K562 (cell line): ENCODE measurements around the gene SLC39A12. TPM values are rescaled to one million over a fixed set of nuclear protein-coding genes. Genes with fewer than 3 reads are reported as not detected.

Experiments used
- ATAC-seq: fragments of 200-7000 bp; cut with Tn5 transposase; 3 replicates; pipeline ENCODE4 v1.9.1; 2020; ENCODE audit warnings: moderate library complexity
- BruUV-seq: library from RNA; stranded (reverse); fragments of 400-500 nt; replicated peaks from 2 replicates; lab custom pipeline; 2021; lab: Mats Ljungman, UMichigan
- CTCF ChIA-PET: fragments of 300-600 bp; formaldehyde crosslinking; extraction: SDS; loops from one replicate; lab custom pipeline; 2021; ENCODE audit warnings: low intra/inter-chr PET ratio; lab: Yijun Ruan, JAX
- POLR2A ChIA-PET: fragments of 300-600, 350-650 bp; sonication (Branson Sonifier 250); formaldehyde crosslinking; extraction: SDS; loops from one replicate; lab custom pipeline; 2021; ENCODE audit warnings: antibody characterized with exemption, inconsistent platforms; lab: Yijun Ruan, JAX
- DNase-seq, 4 experiments: peaks; one replicate each; pipeline versions ENCODE4 v3.0.0 to v3.0.0-alpha.2; 2011 to 2018; ENCODE audit warnings: low spot score in 3 of 4, mixed read lengths in 3 of 4; ENCODE audit errors: extremely low read depth in 1 of 4
- FAIRE-seq: peaks from 2 replicates; lab custom pipeline; 2011; peaks lifted over from hg19 to GRCh38; lab: Jason Lieb, UNC
- H2AFZ ChIP-seq: 2 replicates; pipeline ENCODE4 v1.6.0; 2011; ENCODE audit warnings: low read depth, low read length, control low read depth, inconsistent platforms
- H3K27ac ChIP-seq: fragments of 200-600 bp; 3 replicates; pipeline ENCODE4 v1.8.0; 2011; ENCODE audit warnings: low read depth, mild to moderate bottlenecking, control low read depth, inconsistent platforms, low read length, moderate library complexity, mixed read lengths; ENCODE audit errors: extremely low read depth
- H3K27me3 ChIP-seq, 2 experiments: fragments of 300-600 bp in 1 of 2; 2 replicates in 1 of 2; 3 replicates in 1 of 2; pipeline versions ENCODE4 v1.6.0 to v1.8.0; 2011; ENCODE audit warnings: inconsistent platforms in 2 of 2, low read length in 2 of 2, mild to moderate bottlenecking in 1 of 2, mixed read lengths in 1 of 2, moderate library complexity in 1 of 2; ENCODE audit not compliant: control insufficient read depth in 2 of 2, insufficient read depth in 2 of 2
- H3K36me3 ChIP-seq: fragments of 300-600 bp; 3 replicates; pipeline ENCODE4 v1.8.0; 2011; ENCODE audit warnings: mild to moderate bottlenecking, low read length, inconsistent platforms; ENCODE audit not compliant: control insufficient read depth, insufficient read depth
- H3K4me1 ChIP-seq, 2 experiments: fragments of 200-600 bp in 1 of 2; replicated peaks in 1 of 2; 2 replicates in 1 of 2; 3 replicates in 1 of 2; pipeline versions ENCODE4 v1.5.1 to v1.8.0; 2011; ENCODE audit warnings: inconsistent platforms in 2 of 2, low read length in 2 of 2, mild to moderate bottlenecking in 1 of 2, mixed read lengths in 1 of 2, moderate library complexity in 1 of 2; ENCODE audit not compliant: control insufficient read depth in 2 of 2, insufficient read depth in 2 of 2
- H3K4me2 ChIP-seq: 2 replicates; pipeline ENCODE4 v1.6.1; 2011; ENCODE audit warnings: low read length, control low read depth, inconsistent platforms, mixed read lengths; ENCODE audit not compliant: insufficient read depth
- H3K4me3 ChIP-seq: fragments of 200-600 bp; sonication (generic), shearing (Covaris generic); 2 replicates; pipeline ENCODE4 v1.5.1; 2016; ENCODE audit warnings: control low read depth, inconsistent platforms
- H3K79me2 ChIP-seq: fragments of 200-600 bp; 3 replicates; pipeline ENCODE4 v1.8.0; 2011; ENCODE audit warnings: low read length, inconsistent platforms; ENCODE audit not compliant: control insufficient read depth, insufficient read depth
- H3K9ac ChIP-seq, 2 experiments: 2 replicates each; pipeline versions ENCODE4 v1.6.0 to v1.6.1; 2011; ENCODE audit warnings: low read depth in 2 of 2, low read length in 2 of 2, control low read depth in 1 of 2, inconsistent platforms in 1 of 2, mild to moderate bottlenecking in 1 of 2, mixed read lengths in 1 of 2; ENCODE audit not compliant: insufficient read depth in 1 of 2
- H3K9me1 ChIP-seq: one replicate; pipeline ENCODE4 v1.6.0; 2011; ENCODE audit warnings: inconsistent platforms, mild to moderate bottlenecking, low read length, moderate library complexity; ENCODE audit not compliant: control insufficient read depth, insufficient read depth
- H3K9me3 ChIP-seq: replicated peaks from 2 replicates; pipeline ENCODE4 v1.5.1; 2011; ENCODE audit warnings: low read depth, low read length, inconsistent platforms; ENCODE audit not compliant: control insufficient read depth, insufficient read depth
- H4K20me1 ChIP-seq: replicated peaks from 2 replicates; pipeline ENCODE4 v1.6.1; 2011; ENCODE audit warnings: low read length, inconsistent platforms, mixed read lengths; ENCODE audit not compliant: control insufficient read depth, insufficient read depth
- BHLHE40 ChIP-seq: IDR thresholded peaks from 2 replicates; pipeline ENCODE4 v1.6.1; 2011; ENCODE audit warnings: low read length, improper control_type of control experiment
- BRD4 ChIP-seq: fragments of 200-600 bp; sonication (generic); IDR thresholded peaks from 2 replicates; pipeline ENCODE4 v1.6.1; 2017; ENCODE audit warnings: inconsistent platforms
- FOXA3 ChIP-seq, 2 experiments: fragments of 450-650 bp in 1 of 2; sonication (generic) in 1 of 2; formaldehyde crosslinking; IDR thresholded peaks in 1 of 2; conservative IDR thresholded peaks in 1 of 2; 2 replicates each; pipeline versions ENCODE4 v1.4.0 to v1.8.0; 2020 to 2022; ENCODE audit warnings: mild to moderate bottlenecking in 2 of 2, missing genetic modification reagents in 1 of 2
- FOXP1 ChIP-seq: sonication (generic); formaldehyde crosslinking; IDR thresholded peaks from 2 replicates; pipeline ENCODE4 v1.8.0; 2022; ENCODE audit warnings: mild to moderate bottlenecking, missing genetic modification reagents
- FUS ChIP-seq: fragments of 200-400 bp; formaldehyde crosslinking; optimal IDR thresholded peaks from 2 replicates; pipeline ENCODE3; 2017; ENCODE audit warnings: low read depth, low read length
- PHF8 ChIP-seq: fragments of 200-600 bp; sonication (generic); IDR thresholded peaks from 2 replicates; pipeline ENCODE4 v1.6.1; 2012; ENCODE audit warnings: mixed run types, mild to moderate bottlenecking, inconsistent platforms, low read length, moderate library complexity, borderline replicate concordance
- PPARD ChIP-seq: fragments of 250-450 bp; sonication (Bioruptor Pico); IDR thresholded peaks from 2 replicates; pipeline ENCODE4 v1.8.0; 2022; ENCODE audit warnings: inconsistent platforms, mild to moderate bottlenecking, moderate library complexity
- SAP30 ChIP-seq: fragments of 200-600 bp; sonication (generic); IDR thresholded peaks from 2 replicates; pipeline ENCODE4 v1.6.1; 2012; ENCODE audit warnings: borderline replicate concordance, low read depth, mild to moderate bottlenecking, moderate library complexity, low read length, control low read depth, inconsistent platforms; ENCODE audit not compliant: insufficient read depth, poor library complexity, severe bottlenecking
- SMARCE1 ChIP-seq: fragments of 450-650 bp; IDR thresholded peaks from 2 replicates; pipeline ENCODE4 v1.7.1; 2016; ENCODE audit warnings: mild to moderate bottlenecking
- STAT5B ChIP-seq: fragments of 250-450 bp; sonication (Bioruptor Pico); IDR thresholded peaks from 2 replicates; pipeline ENCODE4 v1.8.0; 2021; ENCODE audit warnings: mild to moderate bottlenecking, inconsistent platforms
- ZNF280B ChIP-seq: fragments of 250-450 bp; sonication (Bioruptor Pico); IDR thresholded peaks from 2 replicates; pipeline ENCODE4 v1.5.1; 2021; ENCODE audit warnings: mild to moderate bottlenecking
- WGBS: fragments of 100-300 bp; shearing (Covaris generic); methylation state at CpG from one replicate; pipeline ENCODE4 v1.1.6; 2016; ENCODE audit warnings: low coverage, mixed read lengths; ENCODE audit not compliant: insufficient coverage; ENCODE audit errors: missing lambda C conversion rate; 5-methylcytosine and 5-hydroxymethylcytosine counted together
- in situ Hi-C: fragments of 300-500 bp; cut with MboI; formaldehyde crosslinking; loops from 4 replicates; pipeline ENCODE4 v1.15.0; 2018; ENCODE audit warnings: inconsistent platforms, mixed read lengths
- intact Hi-C: fragments of 100-400 bp; cut with micrococcal nuclease; formaldehyde crosslinking; loops from 2 replicates; pipeline ENCODE4 v1.14.2; 2022
- polyA plus RNA-seq, 8 experiments: library from polyadenylated mRNA; depleted of rRNA in 4 of 8; stranded (reverse) in 5 of 8; unstranded in 3 of 8; fragments of >200 nt; fragmentation: Nextera tagmentation in 2 of 8; fragmentation: Illumina TruSeq in 1 of 8; extraction: Ambion mirVana in 2 of 8; extraction: Trizol in 1 of 8; gene quantifications; 2 replicates each; pipeline versions ENCODE4 v1.2.1 to v1.2.3, GENCODE V29; 2011 to 2014; ENCODE audit warnings: inconsistent platforms in 1 of 8, missing spikeins in 1 of 8
- total RNA-seq, 7 experiments: library from RNA; depleted of rRNA in 6 of 7; stranded (reverse); fragments of >200 nt in 6 of 7; fragmentation: Illumina TruSeq in 2 of 7; extraction: Trizol in 2 of 7; gene quantifications; 2 replicates each; pipeline versions ENCODE4 v1.2.1 to v1.2.3, GENCODE V29; 2011 to 2021; ENCODE audit warnings: low replicate concordance in 1 of 7
- TF ChIP-seq, protein P1 (sequence below): sonication (generic); formaldehyde crosslinking; IDR thresholded peaks from 2 replicates; pipeline ENCODE4 v1.8.1; 2022; ENCODE audit warnings: missing genetic modification reagents

Gene SLC39A12
- total and polyA plus RNA-seq, 9 of the 15 experiments (the other 6 are each of a cell fraction or from before 2014, with no cell fraction given): not detected

- ChIA-PET CTCF (no interaction called here), POLR2A (no interaction called here)
- no peak overlapping the region for H3K4me2 ChIP-seq
- 3% methylated on average over 5 of the region's 5 CpGs for whole genome bisulfite sequencing
- H2AFZ ChIP-seq: no peak overlapping the region
- no peak for ATAC-seq
- FAIRE-seq: no peak
- no peak overlapping the region for H3K9ac ChIP-seq
- H3K27ac ChIP-seq: no peak overlapping the region
- no peaks in the 10 kb centered on the region for H3K79me2 ChIP-seq
- no peaks in the 10 kb centered on the region for H3K9me3 ChIP-seq
- no peaks in the 10 kb centered on the region for H3K27me3 ChIP-seq
- no TSS peak for BruUV-seq
- H3K9me1 ChIP-seq: no peaks in the 10 kb centered on the region
- no peaks in the 10 kb centered on the region for H3K4me1 ChIP-seq
- in situ Hi-C loops: no loop called here
- H4K20me1 ChIP-seq: no peaks in the 10 kb centered on the region
- H3K4me3 ChIP-seq: no peak overlapping the region
- DNase-seq: no peak
- intact Hi-C loops: no loop called here
- H3K36me3 ChIP-seq: no peaks in the 10 kb centered on the region
- TF ChIP-seq FOXA3 (CRISPR knock-in tag; conservative IDR thresholded peaks at IDR 0.05 in 1 of 2, IDR thresholded peaks at IDR 0.05 in 1 of 2): no peak
- TF ChIP-seq ZNF280B: no peak
- TF ChIP-seq SAP30: no peak
- TF ChIP-seq, protein P1, sequence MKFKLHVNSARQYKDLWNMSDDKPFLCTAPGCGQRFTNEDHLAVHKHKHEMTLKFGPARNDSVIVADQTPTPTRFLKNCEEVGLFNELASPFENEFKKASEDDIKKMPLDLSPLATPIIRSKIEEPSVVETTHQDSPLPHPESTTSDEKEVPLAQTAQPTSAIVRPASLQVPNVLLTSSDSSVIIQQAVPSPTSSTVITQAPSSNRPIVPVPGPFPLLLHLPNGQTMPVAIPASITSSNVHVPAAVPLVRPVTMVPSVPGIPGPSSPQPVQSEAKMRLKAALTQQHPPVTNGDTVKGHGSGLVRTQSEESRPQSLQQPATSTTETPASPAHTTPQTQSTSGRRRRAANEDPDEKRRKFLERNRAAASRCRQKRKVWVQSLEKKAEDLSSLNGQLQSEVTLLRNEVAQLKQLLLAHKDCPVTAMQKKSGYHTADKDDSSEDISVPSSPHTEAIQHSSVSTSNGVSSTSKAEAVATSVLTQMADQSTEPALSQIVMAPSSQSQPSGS (CRISPR knock-in tag): no peak
- TF ChIP-seq SMARCE1: no peak
- TF ChIP-seq PHF8: no peak
- TF ChIP-seq BRD4: no peak
- no peak for TF ChIP-seq STAT5B
- no peak for TF ChIP-seq BHLHE40
- TF ChIP-seq FOXP1: no peak
- TF ChIP-seq FUS: no peak
- TF ChIP-seq PPARD (CRISPR knock-in tag): no peak
Observed at GRCh38 chr10:18087355-18087754, 135.6 kb downstream of the SLC39A12 start.
